GM12878 (cell line): ENCODE results near the gene CRB2. TPM values are rescaled to one million over a fixed set of nuclear protein-coding genes. Genes with fewer than 3 reads are reported as not detected.
A peak's percentile ranks its signal among the peaks of the same experiment; 100 is the strongest.

ENCODE experiments used
- ATAC-seq: fragments of 200-7000 bp; cut with Tn5 transposase; 3 replicates; pipeline ENCODE4 v1.9.1; 2020; ENCODE audit warnings: mild to moderate bottlenecking, moderate library complexity
- BruUV-seq: library from RNA; stranded (reverse); fragments of 400-500 nt; replicated peaks from 2 replicates; lab custom pipeline; 2021; lab: Mats Ljungman, UMichigan
- CTCF ChIA-PET: fragments of 300-600 bp; sonication (Branson Sonifier 250); formaldehyde crosslinking; extraction: SDS; loops from one replicate; lab custom pipeline; 2021; ENCODE audit warnings: inconsistent platforms; lab: Yijun Ruan, JAX
- POLR2A ChIA-PET: fragments of 350-600 bp; formaldehyde crosslinking; extraction: SDS; loops from one replicate; lab custom pipeline; 2021; ENCODE audit warnings: inconsistent platforms; lab: Charles Lee
- RAD21 ChIA-PET: fragments of 300-600 bp; sonication (Branson Sonifier 250); formaldehyde crosslinking; loops from one replicate; lab custom pipeline; 2023; ENCODE audit warnings: antibody characterized with exemption; ENCODE audit not compliant: unreplicated experiment; lab: Charles Lee
- SMC1A ChIA-PET: fragments of 300-600 bp; sonication (Branson Sonifier 250); formaldehyde crosslinking; loops from one replicate; lab custom pipeline; 2023; ENCODE audit not compliant: unreplicated experiment, uncharacterized antibody; lab: Charles Lee
- DNase-seq: peaks from one replicate; pipeline ENCODE4 v3.0.0-alpha.2; 2011; ENCODE audit warnings: low read depth, low spot score
- FAIRE-seq: peaks from 3 replicates; lab custom pipeline; 2011; peaks lifted over from hg19 to GRCh38; lab: Jason Lieb, UNC
- H2AFZ ChIP-seq: 2 replicates; pipeline ENCODE4 v1.6.0; 2011; ENCODE audit warnings: low read depth, low read length, control low read depth; ENCODE audit not compliant: control insufficient read depth
- H3K27ac ChIP-seq: 2 replicates; pipeline ENCODE4 v1.5.1; 2011; ENCODE audit warnings: control low read depth; ENCODE audit not compliant: control insufficient read depth, insufficient read depth
- H3K27me3 ChIP-seq, 2 experiments: replicated peaks in 1 of 2; 2 replicates each; pipeline versions ENCODE4 v1.6.0 to v1.6.1; 2011; ENCODE audit warnings: low read length in 1 of 2; ENCODE audit not compliant: control insufficient read depth in 2 of 2, insufficient read depth in 2 of 2
- H3K36me3 ChIP-seq, 2 experiments: 2 replicates each; pipeline ENCODE4 v1.5.1; 2011; ENCODE audit warnings: low read length in 1 of 2; ENCODE audit not compliant: control insufficient read depth in 2 of 2, insufficient read depth in 2 of 2
- H3K4me1 ChIP-seq: 2 replicates; pipeline ENCODE4 v1.6.1; 2011; ENCODE audit warnings: mild to moderate bottlenecking, low read length, moderate library complexity, mixed read lengths; ENCODE audit not compliant: control insufficient read depth, insufficient read depth
- H3K4me2 ChIP-seq: 2 replicates; pipeline ENCODE4 v1.6.0; 2011; ENCODE audit warnings: control low read depth; ENCODE audit not compliant: control insufficient read depth, insufficient read depth
- H3K4me3 ChIP-seq: fragments of 200-600 bp; sonication (generic); 2 replicates; pipeline ENCODE4 v1.5.1; 2016
- H3K79me2 ChIP-seq: 2 replicates; pipeline ENCODE4 v1.6.0; 2011; ENCODE audit warnings: low read length; ENCODE audit not compliant: control insufficient read depth, insufficient read depth
- H3K9ac ChIP-seq: 2 replicates; pipeline ENCODE4 v1.8.0; 2011; ENCODE audit warnings: low read length, control low read depth, mixed read lengths; ENCODE audit not compliant: control insufficient read depth, insufficient read depth
- H3K9me3 ChIP-seq: replicated peaks from 3 replicates; pipeline ENCODE4 v1.5.1; 2011; ENCODE audit warnings: mild to moderate bottlenecking, low read length; ENCODE audit not compliant: control insufficient read depth, insufficient read depth
- H4K20me1 ChIP-seq: 2 replicates; pipeline ENCODE4 v1.6.0; 2011; ENCODE audit not compliant: control insufficient read depth, insufficient read depth
- BHLHE40 ChIP-seq, 2 experiments: fragments of 450-650 bp in 1 of 2; IDR thresholded peaks; 2 replicates each; pipeline ENCODE4 v1.6.1; 2011 to 2017; ENCODE audit warnings: low read depth in 2 of 2, borderline replicate concordance in 1 of 2, improper control_type of control experiment in 1 of 2, low read length in 1 of 2, mild to moderate bottlenecking in 1 of 2
- EZH2 ChIP-seq: IDR thresholded peaks from 2 replicates; pipeline ENCODE4 v1.6.1; 2012; ENCODE audit warnings: low read depth, mild to moderate bottlenecking, control low read depth, inconsistent platforms, low read length, borderline replicate concordance; ENCODE audit not compliant: control insufficient read depth
- NR2C2 ChIP-seq: IDR thresholded peaks from 2 replicates; pipeline ENCODE4 v1.6.1; 2011; ENCODE audit warnings: borderline replicate concordance, low read depth; ENCODE audit not compliant: control insufficient read depth, insufficient read length
- PAX8 ChIP-seq: fragments of 450-650 bp; IDR thresholded peaks from 2 replicates; pipeline ENCODE4 v1.6.1; 2017; ENCODE audit warnings: mild to moderate bottlenecking, moderate library complexity
- REST ChIP-seq: IDR thresholded peaks from 2 replicates; pipeline ENCODE4 v1.6.1; 2012; ENCODE audit warnings: mild to moderate bottlenecking, low read depth, low read length
- RUNX3 ChIP-seq: IDR thresholded peaks from 2 replicates; pipeline ENCODE4 v1.6.1; 2012; ENCODE audit warnings: low read length, inconsistent platforms
- SMAD1 ChIP-seq: fragments of 450-650 bp; IDR thresholded peaks from 2 replicates; pipeline ENCODE4 v1.6.1; 2018; ENCODE audit warnings: mild to moderate bottlenecking, low read depth; ENCODE audit not compliant: partially characterized antibody
- TARDBP ChIP-seq: IDR thresholded peaks from 2 replicates; pipeline ENCODE4 v1.6.1; 2016; ENCODE audit warnings: borderline replicate concordance
- ZNF217 ChIP-seq: fragments of 450-650 bp; IDR thresholded peaks from 2 replicates; pipeline ENCODE4 v1.6.1; 2017; ENCODE audit warnings: antibody characterized with exemption, mild to moderate bottlenecking
- WGBS: methylation state at CpG from one replicate; pipeline ENCODE4 v1.1.6; 2016; ENCODE audit warnings: low lambda C conversion rate; ENCODE audit not compliant: insufficient replicate concordance, insufficient coverage; ENCODE audit errors: missing lambda C conversion rate; 5-methylcytosine and 5-hydroxymethylcytosine counted together
- in situ Hi-C: fragments of 300-500 bp; cut with MboI; formaldehyde crosslinking; loops from 9 replicates; pipeline ENCODE4 v1.14.3; 2018; ENCODE audit warnings: mixed read lengths
- intact Hi-C: fragments of 100-400 bp; cut with micrococcal nuclease; formaldehyde crosslinking; loops from one replicate; pipeline ENCODE4 v1.14.2; 2022; ENCODE audit not compliant: unreplicated experiment
- polyA plus RNA-seq, 11 experiments: library from polyadenylated mRNA; depleted of rRNA in 4 of 11; unstranded in 6 of 11; stranded (reverse) in 5 of 11; fragments of >200 nt; fragmentation: Nextera tagmentation in 4 of 11; fragmentation: Illumina TruSeq in 1 of 11; extraction: Ambion mirVana in 4 of 11; extraction: Trizol in 1 of 11; gene quantifications; 1 replicate in 1 of 11; 2 replicates in 10 of 11; pipeline versions ENCODE4 v1.2.1 to v1.2.3, GENCODE V29; 2011 to 2016; ENCODE audit warnings: inconsistent platforms in 2 of 11, missing spikeins in 2 of 11, low read depth in 1 of 11
- total RNA-seq, 4 experiments: library from RNA; depleted of rRNA in 3 of 4; stranded (reverse); fragments of >200 nt in 3 of 4; fragmentation: Illumina TruSeq in 1 of 4; extraction: Trizol in 1 of 4; gene quantifications; 2 replicates each; pipeline versions ENCODE4 v1.2.1 to v1.2.3, GENCODE V29; 2013 to 2021
- TF ChIP-seq, protein P1 (sequence below): IDR thresholded peaks from 2 replicates; pipeline ENCODE4 v1.6.1; 2012; ENCODE audit warnings: low read depth, low read length, improper control_type of control experiment

The CRB2 gene
- total and polyA plus RNA-seq, 10 of the 15 experiments (the other 5 are each of a cell fraction or from before 2014, with no cell fraction given): 0.01 to 0.80 (median 0.23) TPM; not detected in 3

DNA sequence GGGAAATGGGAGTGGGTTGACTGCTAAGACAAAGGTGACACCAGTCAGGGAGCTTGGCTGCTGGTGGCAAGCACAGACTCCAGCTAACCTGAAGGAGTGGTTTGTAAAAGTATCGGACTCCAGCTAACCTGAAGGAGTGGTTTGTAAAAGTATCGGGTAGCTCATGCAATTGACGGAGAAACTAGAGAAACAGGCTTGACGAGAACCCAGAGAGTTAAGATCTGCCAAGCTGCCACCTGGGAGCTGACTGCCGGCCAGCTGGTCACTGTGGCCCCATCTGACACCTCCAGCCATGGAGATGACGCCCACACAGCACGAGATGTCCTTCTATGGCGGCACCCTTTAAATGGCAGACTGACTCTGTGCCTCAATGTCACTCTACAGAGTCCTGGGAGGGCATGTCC, 28.3 kb upstream of the CRB2 start (continued):
- no peak for TF ChIP-seq REST
- no peak for TF ChIP-seq SMAD1
- no peak for TF ChIP-seq TARDBP
- TF ChIP-seq, protein P1, sequence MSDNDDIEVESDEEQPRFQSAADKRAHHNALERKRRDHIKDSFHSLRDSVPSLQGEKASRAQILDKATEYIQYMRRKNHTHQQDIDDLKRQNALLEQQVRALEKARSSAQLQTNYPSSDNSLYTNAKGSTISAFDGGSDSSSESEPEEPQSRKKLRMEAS: no peak
- TF ChIP-seq ZNF217: no peak
- TF ChIP-seq NR2C2: no peak
- no peak for TF ChIP-seq EZH2

DNA sequence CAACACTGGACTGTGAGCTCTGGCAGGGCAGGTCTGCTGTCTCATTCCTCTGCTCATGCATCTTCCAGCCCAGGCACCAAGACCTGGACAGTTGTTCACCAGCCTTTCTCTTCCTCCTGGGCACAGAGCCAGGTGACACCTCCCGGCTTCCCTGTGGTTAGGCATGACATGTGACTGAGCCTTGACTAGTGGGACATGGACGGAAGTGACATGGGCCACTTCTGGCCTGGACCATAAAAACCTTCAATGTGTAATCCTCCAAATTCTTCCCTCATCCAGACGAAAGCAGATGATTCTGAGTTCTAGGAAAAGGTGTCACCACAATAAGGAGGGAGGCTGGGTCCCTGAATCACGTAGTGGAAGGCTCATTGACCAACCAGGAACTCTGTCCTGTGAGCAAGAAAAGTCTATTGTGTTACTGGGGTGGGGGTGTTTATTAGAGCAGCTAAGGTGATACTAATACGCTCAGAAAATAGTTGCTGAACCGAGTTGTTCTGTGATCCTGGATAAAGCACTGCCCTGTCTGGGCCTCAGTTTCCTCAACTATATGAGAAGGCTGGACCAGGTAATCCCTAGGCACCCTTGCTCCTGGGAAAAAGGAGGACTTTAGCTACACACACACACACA, 26.6 kb upstream of the CRB2 start:
- intact Hi-C loops: no loop called here
- 0 out of 4 replicates have a peak, but pooled peaks of 1 of the 2 experiments have one; percentile 30 for TF ChIP-seq BHLHE40 (IDR thresholded peaks at IDR 0.05; ENCODE audit: borderline replicate concordance in 1 of 2, low read depth in 2 of 2, low read length in 1 of 2)
- TF ChIP-seq RUNX3: peak; percentile 62
- no peak for TF ChIP-seq PAX8
- TF ChIP-seq, protein P1: no peak
- no peaks in the 10 kb centered on the region for H4K20me1 ChIP-seq
- ChIA-PET SMC1A (interaction anchor here (18.1 kb wide), 1 partner anchor 10 kb away, joined by 268 read pairs; no protein-coding TSS in a partner anchor), RAD21 (interaction anchor here (1.0 to 1.1 kb wide), 2 partner anchors 10 to 48 kb away, joined by 3 to 4 read pairs; no protein-coding TSS in a partner anchor), POLR2A (interaction anchor here (1.1 to 1.2 kb wide), 2 partner anchors 10 to 11 kb away, joined by 3 read pairs; no protein-coding TSS in a partner anchor), CTCF (interaction anchor here (1.1 to 9.1 kb wide), 2 partner anchors 8 to 21 kb away, joined by 3 to 56 read pairs; no protein-coding TSS in a partner anchor)
- 58% methylated on average over 6 of the region's 6 CpGs for WGBS
- H3K4me1 ChIP-seq: peaks cover 24% of the 10 kb centered on the region
- BruUV-seq: no TSS peak
- no peaks in the 10 kb centered on the region for H3K27me3 ChIP-seq
- no peak overlapping the region for H3K27ac ChIP-seq
- ATAC-seq (peak; percentile 37; the same call in 2 of the 3 replicates), DNase-seq (no peak), FAIRE-seq (no peak)
- H3K79me2 ChIP-seq: no peaks in the 10 kb centered on the region
- H2AFZ ChIP-seq: no peak overlapping the region; the same call in 1 of the 2 replicates
- H3K9ac ChIP-seq: no peak overlapping the region
- no peak overlapping the region for H3K4me2 ChIP-seq
- H3K36me3 ChIP-seq: no peaks in the 10 kb centered on the region
- in situ Hi-C loops: no loop called here
- H3K4me3 ChIP-seq: no peak overlapping the region
- no peaks in the 10 kb centered on the region for H3K9me3 ChIP-seq
